Spleen (tissue), 7 donors: ENCODE data around the gene SAMD10.

Experiments used
- POLR2A ChIP-seq, 3 donors: fragments of 450-650 bp; IDR thresholded peaks; one replicate each; pipeline ENCODE4 v1.5.1; 2017; ENCODE audit warnings: antibody characterized with exemption in 3 of 3, mild to moderate bottlenecking in 1 of 3
- TF ChIP-seq, protein P1 (sequence below), 11 experiments: fragments of 200-600 bp in 7 of 11; fragments of 450-650 bp in 4 of 11; sonication (generic) in 4 of 11; IDR thresholded peaks in 8 of 11; conservative IDR thresholded peaks in 3 of 11; 1 replicate in 7 of 11; 2 replicates in 4 of 11; pipeline versions ENCODE4 v1.4.0 to v1.8.0; 2016 to 2021; ENCODE audit warnings: antibody characterized with exemption in 11 of 11, inconsistent platforms in 4 of 11, mild to moderate bottlenecking in 1 of 11
- donor health status: DM: no; HTN: no; CAD: no; lungs with moderate emphysema.
- donor health status: DM: no; HTN: no; CAD: no.
- donor health status: DM: no; HTN: no; CAD: no.

- TF ChIP-seq, protein P1, sequence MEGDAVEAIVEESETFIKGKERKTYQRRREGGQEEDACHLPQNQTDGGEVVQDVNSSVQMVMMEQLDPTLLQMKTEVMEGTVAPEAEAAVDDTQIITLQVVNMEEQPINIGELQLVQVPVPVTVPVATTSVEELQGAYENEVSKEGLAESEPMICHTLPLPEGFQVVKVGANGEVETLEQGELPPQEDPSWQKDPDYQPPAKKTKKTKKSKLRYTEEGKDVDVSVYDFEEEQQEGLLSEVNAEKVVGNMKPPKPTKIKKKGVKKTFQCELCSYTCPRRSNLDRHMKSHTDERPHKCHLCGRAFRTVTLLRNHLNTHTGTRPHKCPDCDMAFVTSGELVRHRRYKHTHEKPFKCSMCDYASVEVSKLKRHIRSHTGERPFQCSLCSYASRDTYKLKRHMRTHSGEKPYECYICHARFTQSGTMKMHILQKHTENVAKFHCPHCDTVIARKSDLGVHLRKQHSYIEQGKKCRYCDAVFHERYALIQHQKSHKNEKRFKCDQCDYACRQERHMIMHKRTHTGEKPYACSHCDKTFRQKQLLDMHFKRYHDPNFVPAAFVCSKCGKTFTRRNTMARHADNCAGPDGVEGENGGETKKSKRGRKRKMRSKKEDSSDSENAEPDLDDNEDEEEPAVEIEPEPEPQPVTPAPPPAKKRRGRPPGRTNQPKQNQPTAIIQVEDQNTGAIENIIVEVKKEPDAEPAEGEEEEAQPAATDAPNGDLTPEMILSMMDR (IDR thresholded peaks at IDR 0.05 in 8 of 11, conservative IDR thresholded peaks at IDR 0.05 in 3 of 11): peak in 1 of 11 experiments; percentile 16
- TF ChIP-seq POLR2A (IDR thresholded peaks at IDR 0.05): no peak
These were observed 38.0 kb downstream of the SAMD10 start for GRCh38 chr20:63941282-63942081.
